Astrocyte of the cerebellum (primary cell): Measurements from ENCODE around the gene CHST3.

Source experiments
- DNase-seq: peaks from one replicate; pipeline ENCODE4 v3.0.0-alpha.2; 2011; ENCODE audit warnings: low read depth
- H3K4me3 ChIP-seq: 2 replicates; pipeline ENCODE4 v1.5.1; 2011; ENCODE audit warnings: mild to moderate bottlenecking, low read depth, low read length, moderate library complexity
- CTCF ChIP-seq: IDR thresholded peaks from 2 replicates; pipeline ENCODE4 v1.5.1; 2012; ENCODE audit warnings: low read length, low read depth, moderate library complexity, mild to moderate bottlenecking; ENCODE audit errors: missing control alignments
- in situ Hi-C: cut with HindIII; loops from 2 replicates; pipeline ENCODE4 v1.10.0; 2017; ENCODE audit warnings: low sequenced_read_pairs

The CHST3 gene

GRCh38 chr10:71968553-71969474 lies 4.6 kb downstream of the CHST3 start:
- in situ Hi-C loops = loop anchor here (5.0 kb wide), 1 partner anchor 72 kb away; no protein-coding TSS in a partner anchor
- TF ChIP-seq CTCF = no peak
- H3K4me3 ChIP-seq = no peak overlapping the region
- DNase-seq = no peak

GRCh38 chr10:71969929-71970328 lies 5.7 kb downstream of the CHST3 start:
- no peak for TF ChIP-seq CTCF
- no peak for DNase-seq
- H3K4me3 ChIP-seq = no peak overlapping the region
- in situ Hi-C loops = loop anchor here (5.0 kb wide), 1 partner anchor 73 kb away; no protein-coding TSS in a partner anchor

- DNase-seq = no peak
- no peak for TF ChIP-seq CTCF
- in situ Hi-C loops = no loop called here
- no peak overlapping the region for H3K4me3 ChIP-seq
Measured at GRCh38 chr10:71970331-71970730, 6.1 kb downstream of the CHST3 start.

- DNase-seq = no peak
- H3K4me3 ChIP-seq = no peak overlapping the region
- no peak for TF ChIP-seq CTCF
- in situ Hi-C loops = no loop called here
Measured at GRCh38 chr10:71970869-71971268, 6.7 kb downstream of the CHST3 start.

- no peak for DNase-seq
- H3K4me3 ChIP-seq = no peak overlapping the region
- TF ChIP-seq CTCF = no peak
- in situ Hi-C loops = no loop called here
Measured at GRCh38 chr10:71971311-71971731, 7.1 kb downstream of the CHST3 start.

- TF ChIP-seq CTCF = no peak
- H3K4me3 ChIP-seq = no peak overlapping the region
- no peak for DNase-seq
- in situ Hi-C loops = no loop called here
Measured at GRCh38 chr10:71971769-71972555, 7.8 kb downstream of the CHST3 start.
